ENCODE measurements around the gene RASA3.
"Not testable (repeated sequence)": the region's sequence is repeated elsewhere in the genome, so short reads cannot be mapped to it uniquely, and the experiment has no call there.

The RASA3 gene

GRCh38 chr13:114033541-114034315 lies 98.7 kb downstream of the RASA3 start:
- no peak for DNase-seq (ENCODE audit: low read depth)

- DNase-seq (ENCODE audit: low read depth): no peak
Observed at GRCh38 chr13:114032126-114032799, 100.2 kb downstream of the RASA3 start.

GRCh38 chr13:114031631-114032030 lies 100.8 kb downstream of the RASA3 start:
- DNase-seq (ENCODE audit: low read depth): no peak

- DNase-seq (ENCODE audit: low read depth): no peak
Observed at GRCh38 chr13:114030666-114031610, 101.5 kb downstream of the RASA3 start.

GRCh38 chr13:114029866-114030625 lies 102.4 kb downstream of the RASA3 start:
- DNase-seq (ENCODE audit: low read depth): no peak

GRCh38 chr13:114027826-114028225 lies 104.6 kb downstream of the RASA3 start:
- no peak for DNase-seq (ENCODE audit: low read depth)

GRCh38 chr13:114027046-114027715 lies 105.2 kb downstream of the RASA3 start:
- DNase-seq (ENCODE audit: low read depth): no peak

- DNase-seq (ENCODE audit: low read depth): no peak
Observed at GRCh38 chr13:114026481-114026880, 105.9 kb downstream of the RASA3 start.

GRCh38 chr13:114025714-114026431 lies 106.5 kb downstream of the RASA3 start:
- DNase-seq (ENCODE audit: low read depth): no peak

- no peak for DNase-seq (ENCODE audit: low read depth)
Observed at GRCh38 chr13:114025405-114025713, 107.1 kb downstream of the RASA3 start.

- no peak for DNase-seq (ENCODE audit: low read depth)
Observed at GRCh38 chr13:114024603-114025404, 107.6 kb downstream of the RASA3 start.

- DNase-seq (ENCODE audit: low read depth): no peak
Observed at GRCh38 chr13:114023716-114024602, 108.5 kb downstream of the RASA3 start.

GRCh38 chr13:114022876-114023275 lies 109.5 kb downstream of the RASA3 start:
- DNase-seq (ENCODE audit: low read depth): no peak

GRCh38 chr13:114022309-114022669 lies 110.1 kb downstream of the RASA3 start:
- DNase-seq (ENCODE audit: low read depth): no peak

- DNase-seq (ENCODE audit: low read depth): no peak
Observed at GRCh38 chr13:114021464-114022308, 110.7 kb downstream of the RASA3 start.

GRCh38 chr13:114020750-114021463 lies 111.5 kb downstream of the RASA3 start:
- DNase-seq (ENCODE audit: low read depth): no peak

- DNase-seq (ENCODE audit: low read depth): not testable (repeated sequence)
Observed at GRCh38 chr13:114020134-114020533, 112.3 kb downstream of the RASA3 start.
